GM18873 (cell line): ENCODE measurements around the gene FAM228A.

Experiments used
- ATAC-seq: cut with Tn5 transposase; IDR thresholded peaks from one replicate; pipeline ENCODE4 v1.9.1; 2021; ENCODE audit warnings: mild to moderate bottlenecking, moderate library complexity, moderate number of reproducible peaks; ENCODE audit not compliant: unreplicated experiment, low FRiP score

The FAM228A gene

DNA sequence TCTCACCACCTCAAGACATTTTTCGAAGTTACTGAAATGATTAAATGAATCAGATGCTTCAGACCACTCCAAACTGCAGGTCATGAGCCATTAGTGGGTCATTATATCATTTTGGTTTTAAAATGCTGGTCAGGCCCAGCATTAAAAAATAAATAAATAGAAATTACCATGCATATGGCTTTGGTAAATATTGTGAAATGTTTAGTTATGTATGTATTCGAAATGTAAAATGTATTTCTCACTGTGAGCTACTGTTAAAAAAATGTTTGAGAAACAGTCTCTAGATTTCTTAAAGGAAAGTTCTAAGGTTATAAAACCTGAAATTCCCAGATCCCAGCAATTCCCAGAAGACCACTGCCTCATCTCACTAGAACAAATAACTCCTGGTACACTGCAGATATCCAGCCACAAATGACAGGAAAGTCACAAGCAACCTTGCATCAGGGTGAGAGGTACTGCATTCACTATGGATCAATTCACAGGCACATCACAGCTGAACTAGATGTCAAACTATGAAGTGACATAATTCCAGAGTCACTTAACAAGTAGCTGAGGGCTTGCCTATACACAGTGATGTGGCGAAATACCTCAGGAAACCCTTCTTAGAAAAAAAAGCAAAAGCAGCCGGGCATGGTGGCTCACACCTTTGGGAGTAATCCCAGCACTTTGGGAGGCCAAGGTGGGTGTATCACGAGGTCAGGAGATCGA is 46.6 kb downstream of the FAM228A start:
- no peak for ATAC-seq

DNA sequence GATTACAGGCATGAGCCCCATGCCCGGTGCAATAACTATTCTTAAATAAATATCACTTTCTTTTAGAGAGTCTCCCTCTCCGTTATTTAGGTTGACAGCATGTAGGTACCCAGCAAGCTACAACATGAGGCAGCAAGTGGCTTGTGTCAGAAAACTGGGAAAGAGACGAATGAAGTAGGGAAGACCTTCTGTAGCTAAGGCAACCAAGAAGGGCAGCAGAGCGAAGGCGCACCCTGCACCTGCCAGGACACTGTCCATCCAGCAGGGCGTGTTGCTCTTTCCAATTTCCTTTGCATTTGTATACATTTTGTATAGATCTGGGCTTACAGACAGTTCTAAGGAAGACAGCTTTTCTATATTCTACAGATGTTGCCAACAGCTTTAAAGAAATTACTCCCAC is 48.1 kb downstream of the FAM228A start:
- ATAC-seq = no peak

DNA sequence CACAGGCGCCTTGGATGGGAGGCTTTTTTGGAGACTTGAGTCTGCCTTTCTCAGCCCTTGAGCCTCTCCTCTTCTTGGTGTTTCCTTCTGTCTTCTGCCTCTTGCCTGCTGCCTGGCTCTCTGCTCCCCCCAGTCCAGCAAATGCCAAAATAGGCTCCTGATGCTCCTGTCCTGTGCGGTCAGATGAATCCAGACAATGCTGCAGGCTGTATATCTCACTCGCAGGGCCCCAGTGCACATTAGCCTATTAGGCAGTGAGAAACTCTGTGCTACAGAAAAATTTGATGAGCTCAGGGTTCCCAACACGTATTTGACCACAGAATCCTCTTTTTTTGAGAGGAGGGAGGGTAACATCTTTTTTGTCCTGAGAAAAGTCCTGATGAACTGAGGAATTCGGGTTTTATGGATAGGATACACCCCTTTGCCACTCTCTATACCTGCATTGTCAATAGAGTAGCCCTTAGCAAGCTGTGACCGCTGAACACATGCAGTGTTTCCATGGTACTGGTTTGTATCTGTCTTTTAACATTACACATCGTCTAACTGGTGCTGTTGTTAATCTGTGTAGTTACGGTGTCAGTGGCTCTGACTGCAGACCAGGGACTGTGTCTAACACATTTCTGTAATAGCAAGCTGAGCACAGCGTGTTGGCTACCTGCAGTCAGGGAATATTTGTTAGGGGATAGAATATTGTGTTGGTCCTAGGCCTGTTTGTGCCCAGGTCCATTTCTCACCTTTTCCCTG is 50.8 kb downstream of the FAM228A start:
- ATAC-seq = no peak

DNA sequence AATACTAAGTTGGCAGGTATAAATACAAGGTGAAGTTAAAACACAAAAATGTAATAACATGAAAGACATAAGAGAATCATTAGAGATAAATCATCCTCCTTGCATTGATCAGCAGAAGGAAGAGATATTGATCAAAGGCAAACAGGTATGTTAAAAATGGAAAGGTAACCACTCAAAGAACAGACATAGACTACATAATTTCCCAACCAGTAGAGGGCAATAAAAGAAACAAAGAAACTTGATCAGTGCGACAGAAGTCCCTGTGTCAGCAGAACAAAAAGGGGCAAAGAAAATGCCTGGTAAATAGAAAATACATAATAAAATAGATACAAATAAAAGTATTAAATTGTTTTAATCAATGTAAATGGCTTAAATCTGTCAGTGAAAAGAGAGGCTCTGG is 53.6 kb downstream of the FAM228A start:
- no peak for ATAC-seq

DNA sequence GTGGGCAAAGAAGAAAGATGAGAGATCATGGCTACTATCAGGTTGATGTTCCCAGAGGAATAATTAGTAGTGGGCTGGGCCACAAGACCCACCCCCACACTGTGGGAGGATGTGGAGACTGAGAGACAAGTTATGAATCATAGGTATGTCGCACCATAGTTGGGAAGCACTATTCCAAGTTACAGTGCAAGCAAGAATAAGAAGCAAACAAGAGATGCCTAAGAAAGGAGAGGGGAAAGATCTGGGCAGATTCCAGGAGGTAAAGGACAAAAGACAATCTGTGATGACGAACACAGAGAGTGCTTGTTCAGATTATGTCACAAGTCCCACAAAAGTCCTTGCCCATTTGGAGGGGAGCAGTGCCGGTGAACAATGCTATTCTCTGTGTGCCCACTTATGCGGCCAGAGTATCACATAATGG is 56.6 kb downstream of the FAM228A start:
- no peak for ATAC-seq

DNA sequence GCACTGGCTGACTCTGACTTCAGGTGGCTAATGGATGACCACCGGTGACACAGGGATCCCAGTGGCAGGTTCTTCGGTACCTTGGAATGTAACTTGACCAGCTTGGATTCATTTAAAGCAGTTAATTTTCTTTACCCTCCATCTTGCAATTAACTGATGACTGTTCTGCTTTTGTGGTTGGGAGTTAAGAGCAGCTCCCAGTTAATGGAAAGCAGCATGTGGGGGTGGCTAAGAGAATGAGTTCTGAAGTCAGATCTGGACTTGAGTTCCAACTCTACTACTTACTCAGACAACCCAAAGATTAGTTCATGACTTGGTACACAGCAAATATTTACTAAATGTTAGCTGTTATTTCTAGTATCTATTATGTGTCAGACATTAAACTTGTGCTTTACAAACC is 58.5 kb downstream of the FAM228A start:
- ATAC-seq = no peak

DNA sequence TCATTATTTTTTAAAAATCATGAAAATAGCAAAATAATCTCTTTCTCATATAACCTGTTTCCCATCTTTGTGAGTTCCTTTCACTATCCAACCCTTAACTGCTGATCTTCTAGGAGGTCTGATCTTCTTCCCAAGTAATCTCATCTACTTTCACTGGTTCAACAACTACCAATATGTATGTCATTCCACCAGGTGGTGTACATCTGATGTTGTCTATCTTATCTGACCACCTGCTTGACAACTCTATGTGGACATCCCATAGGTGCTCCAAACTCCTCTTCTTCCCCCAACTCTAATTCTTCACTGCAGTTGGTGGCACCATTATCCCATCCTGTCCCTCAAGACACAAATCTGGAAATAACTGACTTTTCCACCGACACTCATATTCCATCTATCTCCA is 62.5 kb downstream of the FAM228A start:
- no peak for ATAC-seq

DNA sequence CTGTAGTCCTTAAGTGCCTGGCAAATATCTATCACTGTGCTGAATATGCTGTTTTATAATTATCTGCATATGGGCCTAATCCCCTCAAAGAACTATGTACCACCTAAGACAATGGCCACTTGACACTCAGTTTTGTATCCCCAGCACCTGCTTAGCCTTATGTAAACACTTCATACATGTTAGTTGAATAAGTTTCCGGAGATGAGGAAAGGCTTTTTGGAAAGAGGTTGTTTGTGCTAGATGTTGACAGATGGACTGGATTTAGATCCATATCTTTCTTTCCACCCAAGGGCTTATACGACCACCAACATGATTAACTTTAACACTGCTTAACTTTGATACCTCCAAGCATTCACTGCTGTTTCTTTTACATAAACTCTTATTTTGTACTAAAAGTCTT is 63.3 kb downstream of the FAM228A start:
- ATAC-seq = no peak

DNA sequence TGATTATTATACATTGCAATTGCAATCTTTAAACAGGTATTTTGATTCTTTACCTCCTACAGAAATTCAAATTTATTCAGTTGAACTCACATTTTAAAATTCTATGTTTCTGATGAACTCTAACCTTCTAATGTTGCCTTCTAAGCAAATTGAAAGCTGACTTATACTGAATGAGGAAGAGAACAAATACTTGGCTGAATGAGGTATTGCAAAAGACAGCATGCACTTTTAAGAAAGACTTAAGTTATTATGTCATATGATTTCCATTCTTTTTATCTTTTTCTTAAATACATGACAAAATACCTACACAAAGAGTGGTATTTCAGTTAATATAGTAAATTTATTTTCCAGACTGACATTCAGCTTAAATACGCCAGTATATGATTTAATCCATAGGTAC is 64.7 kb downstream of the FAM228A start:
- no peak for ATAC-seq
